HEK293 (cell line): ENCODE results near the gene CCDC142.

ENCODE experiments used
- IKZF3 ChIP-seq: fragments of 450-650 bp; IDR thresholded peaks from 2 replicates; pipeline ENCODE4 v1.5.0; 2018; ENCODE audit warnings: missing biosample characterization, mild to moderate bottlenecking, missing genetic modification characterization, moderate library complexity
- KLF10 ChIP-seq: fragments of 450-650 bp; IDR thresholded peaks from 2 replicates; pipeline ENCODE4 v1.5.1; 2018; ENCODE audit warnings: missing biosample characterization, mild to moderate bottlenecking, missing genetic modification characterization
- KLF8 ChIP-seq: fragments of 450-650 bp; formaldehyde crosslinking; IDR thresholded peaks from 2 replicates; pipeline ENCODE4 v1.5.1; 2016; ENCODE audit warnings: missing biosample characterization, missing genetic modification characterization
- PRDM1 ChIP-seq: fragments of 450-650 bp; formaldehyde crosslinking; IDR thresholded peaks from 2 replicates; pipeline ENCODE4; 2016; ENCODE audit warnings: missing biosample characterization, missing genetic modification characterization
- WT1 ChIP-seq: fragments of 450-650 bp; formaldehyde crosslinking; IDR thresholded peaks from 2 replicates; pipeline ENCODE4 v1.5.1; 2016; ENCODE audit warnings: missing biosample characterization, missing genetic modification characterization
- ZBTB21 ChIP-seq: fragments of 450-650 bp; formaldehyde crosslinking; IDR thresholded peaks from 2 replicates; pipeline ENCODE4 v1.5.1; 2017; ENCODE audit warnings: missing biosample characterization, missing genetic modification characterization
- ZNF146 ChIP-seq: fragments of 450-650 bp; formaldehyde crosslinking; IDR thresholded peaks from 2 replicates; pipeline ENCODE4 v1.5.1; 2016; ENCODE audit warnings: missing biosample characterization, missing genetic modification characterization
- ZNF23 ChIP-seq: fragments of 450-650 bp; formaldehyde crosslinking; IDR thresholded peaks from 2 replicates; pipeline ENCODE4 v1.5.1; 2016; ENCODE audit warnings: missing biosample characterization, missing genetic modification characterization, borderline replicate concordance
- ZNF248 ChIP-seq: fragments of 450-650 bp; formaldehyde crosslinking; IDR thresholded peaks from 2 replicates; pipeline ENCODE4 v1.5.1; 2017; ENCODE audit warnings: missing biosample characterization, missing genetic modification characterization
- ZNF280C ChIP-seq: fragments of 450-650 bp; formaldehyde crosslinking; IDR thresholded peaks from 2 replicates; pipeline ENCODE4 v1.5.1; 2016; ENCODE audit warnings: missing biosample characterization, missing genetic modification characterization
- ZNF302 ChIP-seq: fragments of 450-650 bp; formaldehyde crosslinking; IDR thresholded peaks from 2 replicates; pipeline ENCODE4 v1.5.1; 2016; ENCODE audit warnings: missing biosample characterization, missing genetic modification characterization, low read depth
- ZNF37A ChIP-seq: fragments of 450-650 bp; IDR thresholded peaks from 2 replicates; pipeline ENCODE4 v1.5.1; 2018; ENCODE audit warnings: missing biosample characterization, missing genetic modification characterization
- ZNF423 ChIP-seq: fragments of 450-650 bp; formaldehyde crosslinking; IDR thresholded peaks from 2 replicates; pipeline ENCODE4 v1.5.1; 2016; ENCODE audit warnings: missing biosample characterization, missing genetic modification characterization
- ZNF426 ChIP-seq: fragments of 450-650 bp; formaldehyde crosslinking; IDR thresholded peaks from 2 replicates; pipeline ENCODE4 v1.5.1; 2017; ENCODE audit warnings: missing biosample characterization, missing genetic modification characterization, mild to moderate bottlenecking, inconsistent platforms, moderate library complexity
- ZNF488 ChIP-seq: fragments of 450-650 bp; formaldehyde crosslinking; IDR thresholded peaks from 2 replicates; pipeline ENCODE4 v1.5.1; 2016; ENCODE audit warnings: missing biosample characterization, missing genetic modification characterization
- ZNF518A ChIP-seq: fragments of 450-650 bp; formaldehyde crosslinking; conservative IDR thresholded peaks from 2 replicates; pipeline ENCODE4 v1.5.1; 2016; ENCODE audit warnings: low read depth, missing biosample characterization, missing genetic modification characterization
- ZNF521 ChIP-seq: fragments of 450-650 bp; formaldehyde crosslinking; IDR thresholded peaks from 2 replicates; pipeline ENCODE4 v1.5.1; 2017; ENCODE audit warnings: missing biosample characterization, mild to moderate bottlenecking, missing genetic modification characterization
- ZNF560 ChIP-seq: fragments of 450-650 bp; formaldehyde crosslinking; IDR thresholded peaks from 2 replicates; pipeline ENCODE4 v1.5.1; 2017; ENCODE audit warnings: missing biosample characterization, missing genetic modification characterization, borderline replicate concordance
- ZNF561 ChIP-seq: fragments of 450-650 bp; IDR thresholded peaks from 2 replicates; pipeline ENCODE4 v1.5.1; 2018; ENCODE audit warnings: missing biosample characterization, missing genetic modification characterization, borderline replicate concordance
- ZNF623 ChIP-seq: fragments of 450-650 bp; formaldehyde crosslinking; IDR thresholded peaks from 2 replicates; pipeline ENCODE4 v1.5.1; 2016; ENCODE audit warnings: missing biosample characterization, missing genetic modification characterization
- ZNF624 ChIP-seq: fragments of 450-650 bp; formaldehyde crosslinking; IDR thresholded peaks from 2 replicates; pipeline ENCODE4 v1.5.1; 2017; ENCODE audit warnings: missing biosample characterization, missing genetic modification characterization
- ZNF629 ChIP-seq: fragments of 450-650 bp; formaldehyde crosslinking; IDR thresholded peaks from 2 replicates; pipeline ENCODE4 v1.5.1; 2017; ENCODE audit warnings: missing biosample characterization, missing genetic modification characterization
- ZNF658 ChIP-seq: fragments of 450-650 bp; formaldehyde crosslinking; IDR thresholded peaks from 2 replicates; pipeline ENCODE4; 2016; ENCODE audit warnings: missing biosample characterization, missing genetic modification characterization
- ZNF677 ChIP-seq: fragments of 450-650 bp; IDR thresholded peaks from 2 replicates; pipeline ENCODE4 v1.5.0; 2018; ENCODE audit warnings: missing biosample characterization, mild to moderate bottlenecking, missing genetic modification characterization, moderate library complexity
- ZNF701 ChIP-seq: fragments of 450-650 bp; formaldehyde crosslinking; IDR thresholded peaks from 2 replicates; pipeline ENCODE4 v1.5.1; 2016; ENCODE audit warnings: missing biosample characterization, missing genetic modification characterization
- TF ChIP-seq, protein P1 (sequence below): fragments of 450-650 bp; IDR thresholded peaks from 2 replicates; pipeline ENCODE4 v1.5.1; 2018; ENCODE audit warnings: missing biosample characterization, missing genetic modification characterization
- TF ChIP-seq, protein P2 (sequence below): fragments of 450-650 bp; formaldehyde crosslinking; IDR thresholded peaks from 2 replicates; pipeline ENCODE4 v1.5.1; 2016; ENCODE audit warnings: missing biosample characterization, missing genetic modification characterization, borderline replicate concordance

CCDC142 gene

DNA sequence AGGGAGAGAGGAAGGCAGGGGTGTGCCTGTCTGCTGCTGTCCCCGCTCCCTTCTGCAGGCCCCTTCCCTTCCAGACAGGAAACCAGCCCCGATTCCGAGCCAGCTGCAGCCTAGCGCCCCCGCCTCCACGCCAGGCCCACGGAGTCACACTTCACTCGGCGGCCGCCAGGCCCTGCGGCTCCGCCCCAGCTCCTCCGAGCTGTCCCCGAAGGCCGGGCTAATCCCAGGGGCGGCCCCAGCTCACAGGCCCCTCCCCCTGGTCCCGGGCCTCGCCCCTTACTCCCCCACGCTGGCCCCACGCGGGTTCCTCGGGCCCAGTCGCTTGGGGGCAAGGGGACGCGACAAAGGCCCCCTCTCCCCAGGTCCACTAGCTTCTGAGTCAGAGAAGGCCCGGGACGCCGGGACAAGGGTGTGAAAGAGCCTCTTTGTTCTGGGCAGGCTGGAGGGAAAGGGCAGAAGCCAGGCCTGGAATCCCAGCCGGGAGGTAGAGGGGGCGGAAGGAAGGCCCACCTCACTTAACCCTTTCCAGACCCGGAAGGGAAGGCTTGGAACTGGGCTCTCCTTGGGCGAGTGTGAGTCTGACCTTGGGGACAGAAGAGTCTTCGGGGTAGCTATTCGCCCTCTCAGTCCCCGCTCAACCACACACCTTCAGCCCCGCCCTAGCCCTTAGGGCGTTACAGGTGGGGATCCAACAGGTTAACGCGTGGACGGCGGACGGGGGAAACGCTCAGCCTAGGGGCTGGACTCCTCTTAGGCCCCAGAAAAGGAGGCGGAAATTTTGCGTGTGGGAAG is 42.2 kb downstream of the CCDC142 start (continued):
- TF ChIP-seq, protein P1, sequence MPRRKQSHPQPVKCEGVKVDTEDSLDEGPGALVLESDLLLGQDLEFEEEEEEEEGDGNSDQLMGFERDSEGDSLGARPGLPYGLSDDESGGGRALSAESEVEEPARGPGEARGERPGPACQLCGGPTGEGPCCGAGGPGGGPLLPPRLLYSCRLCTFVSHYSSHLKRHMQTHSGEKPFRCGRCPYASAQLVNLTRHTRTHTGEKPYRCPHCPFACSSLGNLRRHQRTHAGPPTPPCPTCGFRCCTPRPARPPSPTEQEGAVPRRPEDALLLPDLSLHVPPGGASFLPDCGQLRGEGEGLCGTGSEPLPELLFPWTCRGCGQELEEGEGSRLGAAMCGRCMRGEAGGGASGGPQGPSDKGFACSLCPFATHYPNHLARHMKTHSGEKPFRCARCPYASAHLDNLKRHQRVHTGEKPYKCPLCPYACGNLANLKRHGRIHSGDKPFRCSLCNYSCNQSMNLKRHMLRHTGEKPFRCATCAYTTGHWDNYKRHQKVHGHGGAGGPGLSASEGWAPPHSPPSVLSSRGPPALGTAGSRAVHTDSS (tag by site-specific recombination), result no peak
- TF ChIP-seq PRDM1 (no peak), ZNF423 (no peak), ZNF624 (tag by site-specific recombination) (no peak), ZNF146 (tag by site-specific recombination) (no peak), ZNF518A (no peak), ZNF701 (tag by site-specific recombination) (no peak), ZNF561 (tag by site-specific recombination) (peak; percentile 79; the same call in 1 of the 2 replicates), ZNF521 (tag by site-specific recombination) (no peak), ZNF23 (no peak), IKZF3 (peak; percentile 62), ZNF677 (tag by site-specific recombination) (no peak), ZNF560 (tag by site-specific recombination) (no peak), ZNF280C (no peak), ZNF248 (tag by site-specific recombination) (no peak), KLF8 (tag by site-specific recombination) (peak; percentile 80), ZNF623 (no peak), ZNF426 (tag by site-specific recombination) (no peak), ZNF37A (tag by site-specific recombination) (no peak), WT1 (tag by site-specific recombination) (no peak), ZNF302 (tag by site-specific recombination) (no peak), ZBTB21 (tag by site-specific recombination) (no peak), ZNF629 (tag by site-specific recombination) (peak; percentile 31; the same call in 1 of the 2 replicates), ZNF488 (no peak), KLF10 (tag by site-specific recombination) (no peak; the same call in 1 of the 2 replicates), ZNF658 (tag by site-specific recombination) (no peak)
- TF ChIP-seq, protein P2, sequence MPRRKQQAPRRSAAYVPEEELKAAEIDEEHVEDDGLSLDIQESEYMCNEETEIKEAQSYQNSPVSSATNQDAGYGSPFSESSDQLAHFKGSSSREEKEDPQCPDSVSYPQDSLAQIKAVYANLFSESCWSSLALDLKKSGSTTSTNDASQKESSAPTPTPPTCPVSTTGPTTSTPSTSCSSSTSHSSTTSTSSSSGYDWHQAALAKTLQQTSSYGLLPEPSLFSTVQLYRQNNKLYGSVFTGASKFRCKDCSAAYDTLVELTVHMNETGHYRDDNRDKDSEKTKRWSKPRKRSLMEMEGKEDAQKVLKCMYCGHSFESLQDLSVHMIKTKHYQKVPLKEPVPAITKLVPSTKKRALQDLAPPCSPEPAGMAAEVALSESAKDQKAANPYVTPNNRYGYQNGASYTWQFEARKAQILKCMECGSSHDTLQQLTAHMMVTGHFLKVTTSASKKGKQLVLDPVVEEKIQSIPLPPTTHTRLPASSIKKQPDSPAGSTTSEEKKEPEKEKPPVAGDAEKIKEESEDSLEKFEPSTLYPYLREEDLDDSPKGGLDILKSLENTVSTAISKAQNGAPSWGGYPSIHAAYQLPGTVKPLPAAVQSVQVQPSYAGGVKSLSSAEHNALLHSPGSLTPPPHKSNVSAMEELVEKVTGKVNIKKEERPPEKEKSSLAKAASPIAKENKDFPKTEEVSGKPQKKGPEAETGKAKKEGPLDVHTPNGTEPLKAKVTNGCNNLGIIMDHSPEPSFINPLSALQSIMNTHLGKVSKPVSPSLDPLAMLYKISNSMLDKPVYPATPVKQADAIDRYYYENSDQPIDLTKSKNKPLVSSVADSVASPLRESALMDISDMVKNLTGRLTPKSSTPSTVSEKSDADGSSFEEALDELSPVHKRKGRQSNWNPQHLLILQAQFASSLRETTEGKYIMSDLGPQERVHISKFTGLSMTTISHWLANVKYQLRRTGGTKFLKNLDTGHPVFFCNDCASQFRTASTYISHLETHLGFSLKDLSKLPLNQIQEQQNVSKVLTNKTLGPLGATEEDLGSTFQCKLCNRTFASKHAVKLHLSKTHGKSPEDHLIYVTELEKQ (tag by site-specific recombination), result no peak
